DMS114 treated with DMSO at 0.1 percent for 48 hours (cell line): ENCODE data around the gene HACD2.
"Not testable (repeated sequence)": the region's sequence is repeated elsewhere in the genome, so short reads cannot be mapped to it uniquely, and the experiment has no call there.

ENCODE experiments used
- DNase-seq: peaks from one replicate; lab custom pipeline; 2025; ENCODE audit not compliant: unreplicated experiment; lab: John Stamatoyannopoulos, UW

HACD2 gene

DNA sequence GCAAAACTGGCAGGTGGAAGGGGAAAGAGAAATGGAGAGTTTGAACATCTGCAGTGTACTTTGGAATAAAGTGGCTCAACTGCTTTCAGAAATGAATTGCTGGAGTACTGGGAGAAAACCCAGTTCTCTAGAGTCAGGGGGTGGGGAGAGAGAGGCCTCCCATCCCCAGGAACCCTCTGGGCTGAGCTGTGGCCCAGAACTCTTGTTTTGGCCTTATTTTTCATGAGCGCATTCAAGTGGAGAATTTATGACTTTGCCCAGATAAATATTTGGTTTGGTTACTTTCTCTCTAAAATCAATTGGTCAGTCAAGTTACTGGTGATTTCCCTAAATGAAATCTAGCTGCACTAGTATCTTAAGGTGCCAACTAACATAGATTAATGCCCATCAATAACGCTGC, 28.7 kb upstream of the HACD2 start:
- DNase-seq, result no peak

DNA sequence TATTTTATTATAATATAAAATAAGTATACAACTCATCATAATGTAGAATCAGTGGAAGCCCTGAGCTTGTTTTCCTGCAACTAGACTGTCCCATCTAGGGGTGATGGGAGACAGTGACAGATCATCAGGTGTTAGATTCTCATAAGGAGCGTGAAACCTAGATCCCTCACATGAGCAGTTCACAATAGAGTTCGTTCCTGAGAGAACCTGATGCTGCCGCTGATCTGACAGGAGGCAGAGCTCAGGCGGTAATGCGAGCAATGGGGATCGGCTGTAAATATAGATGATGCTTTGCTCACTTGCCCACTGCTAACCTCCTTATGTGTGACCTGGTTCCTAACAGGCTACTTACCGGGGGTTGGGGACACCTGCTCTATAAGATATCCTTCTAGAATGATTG, 26.8 kb upstream of the HACD2 start:
- DNase-seq, result not testable (repeated sequence)

DNA sequence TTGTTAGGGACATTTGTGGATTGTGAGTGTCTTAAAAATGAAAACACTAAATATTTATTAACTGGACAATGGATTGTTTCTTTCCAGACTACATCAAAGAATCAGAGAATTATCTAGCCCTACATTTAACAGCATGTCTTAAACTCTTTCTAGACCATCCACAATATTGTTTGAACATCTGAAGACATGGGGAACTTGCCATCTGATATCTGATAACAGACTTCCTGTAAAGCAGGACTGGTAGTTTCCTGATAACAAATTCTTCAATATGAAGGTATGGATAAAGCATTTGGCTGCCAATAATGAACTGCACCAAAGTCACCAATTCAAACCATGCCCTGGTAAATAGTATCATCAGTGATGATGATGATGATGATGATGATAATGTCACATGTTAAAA, 26.2 kb upstream of the HACD2 start:
- DNase-seq, result no peak

DNA sequence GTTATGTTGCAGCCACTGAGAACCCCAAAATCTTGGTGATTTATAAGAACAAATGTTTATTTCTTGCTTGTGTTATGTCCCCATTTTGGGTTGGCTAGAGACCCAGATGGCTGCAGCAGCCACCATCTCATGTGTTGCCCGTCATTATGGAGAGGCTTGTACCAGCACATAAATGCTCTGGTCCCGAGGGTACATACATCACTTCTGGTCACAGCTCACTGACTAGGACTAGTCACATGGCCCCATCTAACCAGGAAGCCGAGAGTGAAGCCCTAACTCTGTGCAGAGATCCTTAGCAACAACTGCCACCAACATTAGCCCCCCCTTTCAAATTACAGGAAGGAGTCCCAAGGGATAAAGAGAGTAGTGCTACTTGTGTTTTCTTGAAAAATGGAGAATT, 25.5 kb upstream of the HACD2 start:
- no peak for DNase-seq

DNA sequence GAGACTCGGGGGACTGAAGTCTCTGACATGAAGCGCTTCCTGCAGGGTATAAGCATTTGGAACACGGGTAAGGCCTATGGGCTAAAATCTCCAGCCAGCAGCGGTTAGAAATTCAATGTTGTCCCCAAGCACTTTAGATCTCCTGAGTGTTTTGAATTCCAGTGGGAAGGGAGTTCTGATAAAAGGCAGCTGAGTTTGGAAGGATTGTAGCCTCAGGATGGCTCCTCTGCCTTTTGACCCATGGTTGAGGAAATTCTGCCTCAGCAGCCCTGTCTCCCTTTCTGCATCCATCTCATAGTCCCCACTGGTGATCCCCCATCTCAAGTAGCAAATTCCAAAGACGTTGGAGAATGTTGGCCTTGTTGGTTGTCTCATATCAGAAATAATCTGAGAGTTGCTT, 24.2 kb upstream of the HACD2 start:
- DNase-seq, result no peak

DNA sequence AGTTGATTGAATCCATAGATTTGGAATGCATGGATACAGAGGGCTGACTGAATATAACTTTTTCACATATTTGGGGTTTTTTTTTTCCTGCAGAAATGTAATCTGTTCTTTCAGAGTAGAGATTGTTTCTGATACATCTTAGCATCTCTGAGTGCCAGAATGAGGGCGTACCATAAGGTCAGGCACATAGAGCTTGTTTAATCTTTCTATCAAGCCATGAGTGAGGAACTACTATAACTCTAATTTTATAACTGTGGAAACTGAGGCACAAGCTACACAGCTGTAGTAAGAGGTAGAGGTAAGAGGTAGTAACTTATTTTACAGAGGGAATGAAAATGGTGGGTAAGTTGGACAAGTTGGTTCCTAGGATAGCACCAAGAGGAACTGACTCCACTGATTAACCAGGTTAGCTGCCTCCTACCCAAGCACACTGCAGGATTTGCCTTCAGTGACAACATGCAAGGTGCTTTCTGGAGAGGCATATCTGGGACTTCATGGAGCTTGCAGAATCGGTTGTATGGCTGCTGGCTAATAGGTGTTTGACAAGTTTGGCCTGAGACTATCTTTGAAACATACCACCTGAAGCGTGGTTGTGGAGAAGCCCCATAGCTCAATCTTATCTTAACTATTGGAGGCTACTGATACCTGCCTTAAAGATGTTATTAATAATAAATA, 23.5 kb upstream of the HACD2 start:
- DNase-seq, result no peak

DNA sequence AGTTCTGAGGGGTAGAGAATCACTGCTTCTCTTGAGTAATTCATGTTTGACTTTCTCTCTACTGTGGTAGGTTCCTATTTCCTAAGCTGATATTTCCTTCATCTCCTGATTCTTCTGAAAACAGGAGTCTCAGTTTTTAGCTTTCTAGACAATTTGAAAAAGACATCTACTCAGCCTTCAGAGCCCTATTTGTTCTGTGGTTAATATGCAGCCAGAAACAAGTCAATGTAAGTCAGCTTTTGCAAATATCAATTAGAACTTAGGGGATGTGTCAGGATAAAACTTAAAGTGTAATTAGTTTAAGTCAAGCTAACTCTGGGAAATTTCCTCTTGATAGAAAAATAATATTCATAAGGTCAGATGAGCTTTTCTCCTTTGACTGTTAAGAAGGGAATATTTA, 21.7 kb upstream of the HACD2 start:
- no peak for DNase-seq

DNA sequence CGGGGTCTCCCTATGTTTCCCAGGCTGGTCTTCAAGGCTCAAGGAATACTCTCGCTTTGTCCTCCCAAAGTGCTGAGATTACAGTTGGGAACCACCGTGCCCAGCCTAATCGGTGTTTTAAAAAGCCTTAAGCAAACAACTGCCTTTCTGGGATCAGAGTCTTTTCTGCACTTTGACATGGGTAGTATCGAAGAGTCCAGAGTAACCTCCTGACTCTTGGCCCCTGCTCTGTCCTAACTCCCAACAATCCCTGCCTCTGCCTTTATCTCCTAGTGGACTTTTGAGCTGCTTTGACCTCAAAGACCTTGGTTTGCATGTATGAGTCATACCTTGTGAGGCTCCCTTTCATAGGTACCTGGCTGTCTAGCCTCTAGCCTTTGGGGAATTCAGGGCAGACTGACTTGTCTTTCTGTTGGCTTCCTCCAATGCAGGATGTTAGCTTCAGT, 21.0 kb upstream of the HACD2 start:
- no peak for DNase-seq

DNA sequence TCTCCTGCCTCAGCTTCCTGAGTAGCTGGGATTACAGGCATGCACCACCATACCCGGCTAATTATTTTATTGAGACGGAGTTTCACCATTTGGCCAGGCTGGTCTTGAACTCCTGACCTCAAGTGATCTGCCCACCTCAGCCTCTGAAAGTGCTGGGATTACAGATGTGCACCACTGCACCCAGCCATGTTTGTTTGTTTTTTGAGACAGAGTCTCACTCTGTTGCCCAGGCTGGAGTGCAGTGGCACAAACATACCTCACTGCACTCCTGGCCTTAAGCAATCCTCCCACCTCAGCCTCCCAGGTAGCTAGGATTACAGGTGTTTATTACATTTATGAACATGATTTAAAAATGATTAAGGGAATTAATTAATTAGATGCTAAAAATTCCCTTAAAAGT, 18.3 kb upstream of the HACD2 start:
- DNase-seq, result not testable (repeated sequence)

DNA sequence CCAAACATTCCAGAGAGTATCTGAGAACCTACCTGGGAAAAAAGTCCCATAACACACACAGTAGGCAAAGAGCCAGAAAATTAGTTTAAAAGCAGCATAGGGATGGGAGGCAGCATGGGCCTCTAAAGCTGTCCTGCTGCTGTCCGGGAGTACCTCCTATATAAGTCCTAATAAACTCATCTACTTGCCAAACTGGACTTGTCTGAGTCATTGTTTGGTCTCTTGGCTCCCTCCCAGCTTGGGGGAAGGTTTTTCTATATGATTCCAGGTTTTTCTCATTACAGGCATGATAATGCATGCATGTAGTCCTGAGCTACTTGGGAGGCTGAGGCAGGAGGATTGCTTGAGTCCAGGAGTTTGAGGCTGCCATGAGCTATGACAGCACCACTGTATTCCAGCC, 17.5 kb upstream of the HACD2 start:
- no peak for DNase-seq

DNA sequence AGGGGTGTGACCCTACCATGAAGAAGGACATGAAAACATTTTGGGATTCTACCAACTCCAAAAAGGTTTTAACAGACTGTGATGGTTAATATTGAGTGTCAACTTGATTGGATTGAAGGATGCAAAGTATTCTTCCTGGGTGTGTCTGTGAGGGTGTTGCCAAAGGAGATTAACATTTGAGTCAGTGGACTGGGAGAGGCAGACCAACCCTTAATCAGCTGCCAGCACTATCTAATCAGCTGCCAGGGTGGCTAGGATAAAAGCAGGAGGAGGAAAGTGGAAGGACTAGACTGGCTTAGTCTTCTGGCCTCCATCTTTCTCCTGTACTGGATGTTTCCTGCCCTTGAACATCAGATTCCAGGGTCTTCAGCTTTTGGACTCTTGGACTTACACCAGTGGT, 16.0 kb upstream of the HACD2 start:
- not testable (repeated sequence) for DNase-seq

DNA sequence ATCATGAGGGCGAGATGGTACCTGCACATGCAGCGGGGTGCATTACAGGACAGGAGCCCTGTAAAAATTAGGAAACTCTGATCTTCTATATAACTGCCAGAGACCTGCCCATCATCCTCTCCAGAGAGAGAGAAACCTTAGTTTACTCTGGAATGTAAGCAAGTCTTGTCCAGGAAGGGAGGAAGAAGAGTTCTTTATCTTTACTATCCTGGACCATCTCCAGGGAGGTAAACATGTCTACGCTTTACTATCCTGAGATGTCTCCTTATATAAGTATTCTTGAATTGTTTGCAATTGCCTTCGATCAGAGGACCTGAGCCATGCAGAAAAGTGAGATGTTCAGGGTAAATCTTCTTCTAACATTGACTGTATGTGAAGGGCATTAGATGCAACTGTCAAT, 12.7 kb upstream of the HACD2 start:
- no peak for DNase-seq

DNA sequence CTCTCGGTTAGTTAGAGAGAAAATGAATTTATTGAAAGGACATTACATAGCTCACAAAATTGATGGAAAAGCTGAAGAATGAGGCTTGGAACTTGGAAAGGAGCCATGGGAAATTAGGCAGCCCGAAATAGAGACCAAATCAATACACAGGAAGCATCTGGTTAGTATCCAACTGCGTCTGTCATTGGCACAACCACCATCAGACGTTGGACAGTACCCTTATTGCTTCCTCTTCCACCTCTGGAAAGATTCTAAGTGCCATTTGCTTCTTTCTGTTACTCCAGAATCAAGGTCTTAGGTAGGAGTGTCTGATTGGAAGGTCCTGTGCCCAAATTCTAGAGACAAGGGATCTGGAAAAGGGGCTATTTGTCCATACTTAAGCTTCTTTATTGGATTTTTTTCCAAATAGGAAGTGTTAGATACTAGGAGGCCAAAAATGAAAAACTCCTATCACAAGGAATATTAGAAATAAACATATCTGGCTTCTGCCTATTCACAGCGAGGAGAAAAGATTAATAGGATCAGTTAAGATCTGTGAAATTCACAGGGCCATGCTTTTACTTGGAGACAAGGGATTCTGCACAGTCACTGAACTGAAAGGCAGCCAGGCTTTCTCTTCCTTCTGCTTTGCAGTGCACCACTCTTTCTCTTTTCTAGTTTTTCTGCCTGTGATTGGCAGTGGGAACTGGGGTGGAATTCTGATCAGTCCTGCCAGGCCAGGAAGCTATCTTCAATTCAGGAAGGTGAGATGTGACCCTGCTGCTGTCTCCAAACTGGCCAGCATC, 10.7 kb upstream of the HACD2 start:
- no peak for DNase-seq

DNA sequence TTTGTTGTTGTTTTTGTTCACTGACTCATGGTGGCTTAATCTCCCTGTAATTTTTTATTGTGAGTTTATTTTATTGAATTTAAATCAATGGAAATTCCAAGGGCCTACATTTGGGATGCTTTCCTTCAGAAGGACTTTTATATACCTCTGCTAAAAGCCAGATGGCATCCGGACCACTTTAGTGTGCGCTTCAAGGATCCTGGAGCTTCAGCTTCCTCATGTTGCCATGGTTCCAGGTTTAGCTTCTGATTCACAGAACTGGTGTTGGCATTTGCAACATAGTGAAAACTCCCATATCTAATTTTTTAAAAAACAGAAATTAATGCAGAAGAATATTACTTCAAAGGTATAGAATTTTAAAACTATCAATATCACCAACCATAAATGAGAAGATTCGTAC, 8.5 kb upstream of the HACD2 start:
- DNase-seq, result no peak

DNA sequence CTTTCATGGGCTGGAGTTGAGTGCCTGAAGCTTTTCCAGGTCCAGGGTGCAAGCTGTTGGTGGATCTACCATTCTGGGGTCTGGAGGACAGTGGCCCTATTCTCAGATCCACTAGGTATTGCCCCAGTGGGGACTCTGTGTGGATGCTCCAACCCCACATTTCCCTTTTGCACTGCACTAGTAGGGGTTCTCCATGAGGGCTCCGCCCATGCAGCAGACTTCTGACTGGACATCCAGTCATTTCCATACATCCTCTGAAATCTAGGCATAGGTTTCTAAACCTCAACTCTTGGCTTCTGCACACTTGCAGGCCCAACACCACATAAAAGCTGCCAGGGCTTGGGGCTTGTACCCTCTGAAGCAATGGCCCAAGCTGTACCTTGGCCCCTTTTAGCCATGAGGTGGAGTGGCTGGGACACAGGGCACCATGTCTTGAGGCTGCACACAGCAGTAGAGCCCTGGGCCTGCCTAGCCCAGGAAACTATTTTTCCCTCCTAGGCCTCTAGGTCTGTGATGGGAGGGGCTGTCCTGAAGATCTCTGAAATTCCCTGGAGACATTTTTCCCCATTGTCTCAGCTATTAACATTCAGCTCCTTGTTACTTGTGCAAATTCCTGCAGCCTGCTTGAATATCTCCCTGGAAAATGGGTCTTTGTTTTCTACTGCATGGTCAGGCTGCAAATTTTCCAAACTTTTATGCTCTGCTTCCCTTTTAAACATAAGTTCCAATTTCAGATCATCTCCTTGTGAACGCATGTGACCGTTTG, 6.0 kb upstream of the HACD2 start:
- DNase-seq, result no peak

DNA sequence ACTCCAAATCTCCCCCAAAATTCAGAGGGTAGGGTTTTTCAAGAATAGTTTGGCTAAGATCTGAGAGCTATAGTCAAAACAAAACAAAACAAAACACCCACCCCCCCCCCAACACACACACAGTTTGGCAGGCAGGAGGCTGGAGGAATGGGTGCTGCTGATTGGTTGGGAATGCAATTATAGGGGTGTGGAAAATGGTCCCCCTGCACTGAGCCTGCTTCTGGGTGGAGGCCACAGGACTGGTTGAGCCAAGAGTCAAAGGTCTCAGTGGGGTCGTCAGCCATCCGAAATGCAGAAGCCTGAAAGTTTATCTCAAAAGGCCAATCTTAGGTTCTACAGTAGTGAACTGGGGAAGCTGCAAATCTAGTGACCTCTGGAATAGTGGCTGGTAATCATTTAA, 2.5 kb upstream of the HACD2 start:
- no peak for DNase-seq

DNA sequence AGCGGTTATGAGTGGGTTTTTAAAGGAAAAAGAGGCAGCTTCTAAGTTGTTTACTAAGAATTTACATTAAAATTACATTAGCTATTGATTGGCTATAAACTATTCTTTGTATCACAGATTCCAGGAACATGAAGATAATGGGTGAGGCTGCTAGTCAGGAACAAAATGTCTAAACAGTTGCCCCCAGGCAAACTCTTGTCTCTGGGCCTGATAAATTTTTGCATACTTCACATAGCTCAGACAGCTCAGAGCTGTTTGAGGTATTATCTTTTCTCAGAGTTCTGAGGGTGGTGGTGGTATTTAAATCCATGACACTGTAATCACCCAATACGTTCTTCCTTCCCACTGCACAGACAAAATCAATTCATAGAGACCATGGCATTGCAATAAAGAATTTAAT, 2.1 kb upstream of the HACD2 start:
- DNase-seq, result no peak

DNA sequence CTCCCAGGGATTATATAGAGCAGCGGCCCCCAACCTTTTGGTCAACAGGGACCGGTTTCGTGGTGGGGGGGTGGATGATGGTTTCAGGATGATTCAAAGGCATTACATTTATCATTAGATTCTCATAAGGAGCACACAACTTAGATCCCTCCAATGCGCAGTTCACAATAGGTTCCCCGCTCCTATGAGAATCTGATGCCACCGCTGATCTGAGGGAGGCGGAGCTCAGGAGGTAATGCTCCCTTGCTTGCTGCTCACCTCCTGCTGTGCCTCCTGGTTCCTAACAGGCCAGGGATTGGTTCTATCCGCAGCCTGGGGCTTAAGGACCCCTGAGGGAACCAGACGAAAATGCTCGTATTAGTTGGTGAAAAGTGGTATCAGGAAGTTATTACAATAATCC, 1.3 kb upstream of the HACD2 start:
- peak; percentile 59 for DNase-seq

DNA sequence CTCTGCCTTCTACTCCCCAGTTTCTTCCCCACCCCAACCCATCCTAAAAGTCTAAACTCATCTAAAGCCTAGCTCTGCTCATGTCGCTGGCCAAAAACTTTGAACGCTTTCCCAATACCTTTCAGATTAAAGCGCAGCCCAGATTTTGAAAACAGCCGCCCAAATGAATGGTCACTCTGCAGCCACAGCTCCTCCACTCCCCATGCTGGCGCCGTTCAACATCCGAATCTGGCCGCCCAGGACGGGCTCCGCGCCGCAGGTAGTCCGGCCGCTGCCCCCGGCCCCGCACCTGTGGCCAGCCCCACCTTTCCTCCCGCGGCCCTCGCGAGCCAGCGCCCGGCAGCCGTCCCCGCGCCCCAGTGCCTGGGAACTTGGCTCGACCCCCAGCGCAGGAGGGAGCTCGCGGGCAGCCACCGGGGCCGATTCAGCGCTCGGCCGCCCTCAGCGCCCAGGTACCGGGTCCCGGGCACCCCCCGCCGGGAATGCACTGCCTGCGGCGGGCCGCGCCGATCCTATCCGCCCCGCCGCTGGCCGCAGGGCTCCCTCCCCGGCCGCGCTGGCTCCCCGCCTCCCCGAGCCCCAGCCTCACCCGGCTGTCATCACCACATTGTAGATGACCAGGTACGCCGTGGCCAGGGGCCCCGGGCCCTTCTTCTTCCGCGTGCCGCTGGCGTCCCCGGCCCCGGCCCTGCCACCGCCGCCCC, 417 bp downstream of the HACD2 start:
- DNase-seq, result no peak

DNA sequence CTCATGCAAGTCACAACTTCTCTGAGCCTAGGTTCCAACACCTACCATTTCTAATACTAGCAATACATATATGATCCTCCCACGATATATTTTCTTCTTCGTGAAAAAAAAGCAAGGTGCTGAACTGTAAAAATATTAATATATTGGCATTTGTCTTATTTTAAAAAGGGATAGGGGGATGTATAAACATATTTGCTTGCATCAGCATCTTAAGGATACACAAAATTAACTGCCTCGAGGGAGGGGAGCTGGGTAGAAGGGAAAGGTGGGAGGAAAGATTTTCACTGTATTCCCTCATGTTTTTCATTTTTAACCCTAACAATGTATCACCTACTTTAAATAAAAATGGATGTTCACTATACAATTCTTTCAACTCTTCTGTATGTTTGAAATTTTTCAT, 1.3 kb downstream of the HACD2 start:
- DNase-seq, result no peak

DNA sequence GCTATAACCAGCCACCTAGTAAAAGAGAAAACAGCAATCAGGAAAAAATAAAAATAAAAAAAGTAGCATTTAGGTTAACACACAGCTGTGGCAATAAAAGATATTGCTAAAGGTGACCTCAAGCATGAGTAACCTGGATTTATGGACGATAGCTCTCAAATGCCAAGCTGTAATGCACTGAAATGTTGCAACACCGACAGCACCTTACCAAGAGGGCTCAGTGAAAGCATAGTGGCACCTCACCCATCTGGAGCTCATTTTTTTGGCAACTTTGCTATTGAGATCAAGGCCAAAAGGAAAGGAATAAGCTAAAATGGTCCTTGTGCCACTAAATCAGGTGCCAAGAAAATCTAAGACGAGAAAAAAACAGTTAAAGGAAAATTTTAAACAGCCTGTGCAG, 2.5 kb downstream of the HACD2 start:
- DNase-seq, result no peak
